Karpas-422 (cell line): ENCODE data around the gene SLC24A2. TPM values are rescaled to one million over a fixed set of nuclear protein-coding genes. Genes with fewer than 3 reads are reported as not detected.

Experiments
- DNase-seq: peaks from one replicate; pipeline ENCODE4 v3.0.0-alpha.2; 2015
- H2AFZ ChIP-seq: fragments of 200-600 bp; sonication (generic); 2 replicates; pipeline ENCODE4 v1.6.1; 2014; ENCODE audit warnings: antibody characterized with exemption, low read length, mixed read lengths
- H3K27ac ChIP-seq: fragments of 200-600 bp; sonication (generic); 2 replicates; pipeline ENCODE4 v1.5.1; 2014; ENCODE audit warnings: mild to moderate bottlenecking, low read length, moderate library complexity
- H3K27me3 ChIP-seq: fragments of 200-600 bp; sonication (generic); 2 replicates; pipeline ENCODE4 v1.6.1; 2014; ENCODE audit warnings: low read length, mixed read lengths
- H3K36me3 ChIP-seq: fragments of 200-600 bp; sonication (generic); 2 replicates; pipeline ENCODE4 v1.6.1; 2014; ENCODE audit warnings: low read length, mixed read lengths; ENCODE audit not compliant: insufficient read depth
- H3K4me1 ChIP-seq: fragments of 200-600 bp; sonication (generic); 2 replicates; pipeline ENCODE4 v1.6.1; 2014; ENCODE audit warnings: mild to moderate bottlenecking, low read length, mixed read lengths
- H3K4me2 ChIP-seq: fragments of 200-600 bp; sonication (generic); 2 replicates; pipeline ENCODE4 v1.6.1; 2014; ENCODE audit warnings: low read length, low read depth, mild to moderate bottlenecking; ENCODE audit not compliant: poor library complexity, severe bottlenecking
- H3K4me3 ChIP-seq: fragments of 200-600 bp; sonication (generic); 2 replicates; pipeline ENCODE4 v1.5.1; 2014; ENCODE audit warnings: mild to moderate bottlenecking, antibody characterized with exemption, low read length, mixed read lengths
- H3K79me2 ChIP-seq: fragments of 200-600 bp; sonication (generic); 2 replicates; pipeline ENCODE4 v1.6.1; 2014; ENCODE audit warnings: mild to moderate bottlenecking, low read length, mixed read lengths
- H3K9ac ChIP-seq: fragments of 200-600 bp; sonication (generic); 2 replicates; pipeline ENCODE4 v1.6.0; 2014; ENCODE audit warnings: low read length
- H3K9me2 ChIP-seq: fragments of 200-600 bp; sonication (generic), shearing (Covaris generic); replicated peaks from 2 replicates; pipeline ENCODE4 v1.6.0; 2014; ENCODE audit warnings: mild to moderate bottlenecking, low read length, moderate library complexity; ENCODE audit not compliant: insufficient read depth
- H3K9me3 ChIP-seq: fragments of 300-700, 200-600 bp; sonication (generic); 2 replicates; pipeline ENCODE4 v1.6.1; 2014; ENCODE audit warnings: low read length, mixed read lengths
- H4K20me1 ChIP-seq: fragments of 200-600 bp; sonication (generic); 2 replicates; pipeline ENCODE4 v1.6.1; 2014; ENCODE audit warnings: mild to moderate bottlenecking, antibody characterized with exemption, low read length, low read depth; ENCODE audit not compliant: insufficient read depth
- total RNA-seq: library from RNA; depleted of rRNA; stranded (reverse); fragments of >200 nt; shearing (Covaris generic); gene quantifications from 2 replicates; pipeline ENCODE4 v1.2.3, GENCODE V29; 2014; ENCODE audit warnings: low replicate concordance

The SLC24A2 gene
- total RNA-seq, 1 experiment from 2014 or later: not detected

DNA sequence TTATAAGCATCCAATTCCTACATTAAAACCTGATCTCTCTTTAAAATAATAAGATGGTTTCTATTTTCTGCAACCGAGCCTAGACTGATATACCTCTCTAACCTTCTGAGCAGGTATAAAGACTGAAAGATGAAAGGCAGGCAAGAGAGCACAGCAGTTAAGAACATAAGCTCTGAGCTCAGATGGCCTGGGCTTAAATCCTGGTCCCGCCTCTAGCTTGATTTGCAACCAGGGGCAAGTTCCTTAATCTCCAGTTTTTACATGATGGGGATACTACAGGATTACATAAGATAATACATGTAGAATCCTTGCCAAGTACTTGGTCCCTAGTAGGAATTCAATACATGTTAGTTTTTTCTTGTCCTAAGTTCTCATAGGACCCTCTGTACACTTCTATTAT, 33.9 kb downstream of the SLC24A2 start:
- Histone ChIP-seq H3K9me2 (no peaks in the 10 kb centered on the region), H3K27me3 (0 out of 2 replicates have a peak, but pooled peaks cover 4% of the 10 kb centered on the region), H3K4me2 (no peak overlapping the region)

DNA sequence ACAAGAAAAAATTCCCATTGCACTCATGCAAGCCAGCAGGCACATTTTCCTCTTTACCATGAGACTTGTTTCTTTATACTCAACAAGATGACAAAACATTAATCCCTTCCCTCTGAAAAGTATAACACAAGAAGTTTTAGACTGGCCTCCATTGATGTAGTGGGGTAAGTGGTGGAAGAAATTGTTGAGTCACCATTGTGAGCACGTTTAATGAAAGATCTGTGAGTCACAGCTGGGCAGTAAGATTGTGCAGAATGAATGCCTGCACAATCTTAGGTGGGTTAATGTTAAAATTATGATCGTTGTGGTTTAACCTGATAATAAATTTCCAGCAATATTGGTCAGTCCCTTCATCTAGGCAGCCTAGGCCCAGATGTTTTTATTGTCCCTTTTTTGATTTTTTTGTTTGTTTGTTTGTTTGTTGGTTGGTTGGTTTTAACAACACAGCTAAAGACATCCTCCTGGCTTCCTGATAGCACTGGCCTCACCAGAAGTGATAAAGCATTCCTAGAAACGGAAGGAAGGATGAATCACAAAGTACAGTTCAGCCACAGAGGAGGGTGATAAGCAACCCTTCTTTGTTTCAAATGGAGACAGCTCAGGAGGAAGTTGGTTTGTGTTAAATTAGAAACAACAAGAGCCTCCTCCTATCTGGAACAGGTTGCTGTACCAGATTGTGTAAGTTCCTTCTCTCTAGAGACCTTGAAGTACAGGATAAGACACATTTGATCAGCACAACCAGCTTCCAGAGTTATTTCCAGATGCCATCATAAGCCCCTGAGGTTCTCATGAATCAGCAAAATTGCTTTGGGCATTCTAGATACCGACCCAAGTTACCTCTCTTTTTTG, 40.3 kb downstream of the SLC24A2 start:
- Histone ChIP-seq H3K4me1 (no peaks in the 10 kb centered on the region), H4K20me1 (no peaks in the 10 kb centered on the region), H3K36me3 (no peaks in the 10 kb centered on the region), H3K27ac (no peak overlapping the region), H3K9me3 (no peaks in the 10 kb centered on the region), H3K79me2 (no peaks in the 10 kb centered on the region), H2AFZ (no peak overlapping the region), H3K9ac (no peak overlapping the region), H3K27me3 (0 out of 2 replicates have a peak, but pooled peaks cover 4% of the 10 kb centered on the region), H3K4me2 (no peak overlapping the region), H3K9me2 (no peaks in the 10 kb centered on the region), H3K4me3 (no peak overlapping the region)
- no peak for DNase-seq

More for the DNA sequence above, 33.9 kb downstream of the SLC24A2 start:
- Histone ChIP-seq H3K27ac (no peak overlapping the region), H2AFZ (no peak overlapping the region), H4K20me1 (no peaks in the 10 kb centered on the region), H3K79me2 (no peaks in the 10 kb centered on the region), H3K9me3 (no peaks in the 10 kb centered on the region), H3K9ac (no peak overlapping the region), H3K4me1 (no peaks in the 10 kb centered on the region), H3K4me3 (no peak overlapping the region), H3K36me3 (no peaks in the 10 kb centered on the region)
- DNase-seq: no peak

DNA sequence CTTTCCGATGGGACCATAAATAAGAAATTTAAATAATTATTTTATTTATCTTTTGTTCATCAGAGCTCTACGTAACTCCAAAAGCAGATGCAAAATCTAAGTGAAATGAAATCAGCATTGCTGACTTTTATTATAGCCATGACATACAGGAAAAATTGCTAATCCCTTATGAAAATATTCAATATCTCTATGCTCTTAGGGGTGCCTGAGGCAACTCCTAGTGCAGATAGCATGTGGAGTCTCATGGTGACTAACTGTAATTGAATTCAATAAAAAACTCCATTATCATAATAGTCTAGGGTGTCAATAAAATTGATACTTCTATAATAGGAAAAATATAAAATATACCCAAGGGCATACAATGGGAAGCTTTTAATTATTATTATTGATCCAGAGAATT, 42.6 kb downstream of the SLC24A2 start:
- H3K4me3 ChIP-seq: no peak overlapping the region
- H2AFZ ChIP-seq: no peak overlapping the region
- no peaks in the 10 kb centered on the region for H3K27me3 ChIP-seq
- H3K9me3 ChIP-seq: no peaks in the 10 kb centered on the region
- no peak overlapping the region for H3K9ac ChIP-seq
- no peaks in the 10 kb centered on the region for H3K4me1 ChIP-seq
- H3K27ac ChIP-seq: no peak overlapping the region
- H3K79me2 ChIP-seq: no peaks in the 10 kb centered on the region
- H3K4me2 ChIP-seq: no peak overlapping the region
- DNase-seq: no peak
- no peaks in the 10 kb centered on the region for H3K36me3 ChIP-seq
- no peaks in the 10 kb centered on the region for H3K9me2 ChIP-seq
- no peaks in the 10 kb centered on the region for H4K20me1 ChIP-seq

DNA sequence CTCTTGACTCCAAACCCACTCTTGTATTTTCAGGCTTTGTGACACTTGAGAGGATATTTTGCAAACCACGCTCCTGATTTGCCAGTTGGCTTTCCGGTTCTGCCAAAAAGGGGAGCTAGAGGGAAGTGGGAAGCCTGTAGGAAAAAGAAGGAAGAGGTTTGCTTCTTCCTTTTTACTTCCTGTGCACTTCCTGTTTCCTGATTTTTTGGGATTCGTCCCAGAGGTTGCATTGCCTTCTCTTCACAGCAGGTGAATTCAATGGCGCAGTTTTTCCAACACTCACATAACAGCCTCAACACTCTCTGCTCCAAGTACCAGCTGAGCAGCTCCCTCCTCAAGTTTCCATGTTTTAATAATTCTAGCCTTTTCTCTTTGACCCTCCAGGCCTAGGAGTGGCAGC, 47.7 kb downstream of the SLC24A2 start:
- no peaks in the 10 kb centered on the region for H3K9me2 ChIP-seq
- no peak overlapping the region for H2AFZ ChIP-seq
- no peaks in the 10 kb centered on the region for H3K9me3 ChIP-seq
- H3K36me3 ChIP-seq: no peaks in the 10 kb centered on the region
- H3K4me3 ChIP-seq: no peak overlapping the region
- H3K27ac ChIP-seq: no peak overlapping the region
- H3K4me1 ChIP-seq: no peaks in the 10 kb centered on the region
- no peaks in the 10 kb centered on the region for H4K20me1 ChIP-seq
- no peaks in the 10 kb centered on the region for H3K79me2 ChIP-seq
- H3K9ac ChIP-seq: no peak overlapping the region
- no peak overlapping the region for H3K4me2 ChIP-seq
- no peak for DNase-seq
- no peaks in the 10 kb centered on the region for H3K27me3 ChIP-seq
